ENCODE measurements around the gene MAGIX.

Gene MAGIX

DNA sequence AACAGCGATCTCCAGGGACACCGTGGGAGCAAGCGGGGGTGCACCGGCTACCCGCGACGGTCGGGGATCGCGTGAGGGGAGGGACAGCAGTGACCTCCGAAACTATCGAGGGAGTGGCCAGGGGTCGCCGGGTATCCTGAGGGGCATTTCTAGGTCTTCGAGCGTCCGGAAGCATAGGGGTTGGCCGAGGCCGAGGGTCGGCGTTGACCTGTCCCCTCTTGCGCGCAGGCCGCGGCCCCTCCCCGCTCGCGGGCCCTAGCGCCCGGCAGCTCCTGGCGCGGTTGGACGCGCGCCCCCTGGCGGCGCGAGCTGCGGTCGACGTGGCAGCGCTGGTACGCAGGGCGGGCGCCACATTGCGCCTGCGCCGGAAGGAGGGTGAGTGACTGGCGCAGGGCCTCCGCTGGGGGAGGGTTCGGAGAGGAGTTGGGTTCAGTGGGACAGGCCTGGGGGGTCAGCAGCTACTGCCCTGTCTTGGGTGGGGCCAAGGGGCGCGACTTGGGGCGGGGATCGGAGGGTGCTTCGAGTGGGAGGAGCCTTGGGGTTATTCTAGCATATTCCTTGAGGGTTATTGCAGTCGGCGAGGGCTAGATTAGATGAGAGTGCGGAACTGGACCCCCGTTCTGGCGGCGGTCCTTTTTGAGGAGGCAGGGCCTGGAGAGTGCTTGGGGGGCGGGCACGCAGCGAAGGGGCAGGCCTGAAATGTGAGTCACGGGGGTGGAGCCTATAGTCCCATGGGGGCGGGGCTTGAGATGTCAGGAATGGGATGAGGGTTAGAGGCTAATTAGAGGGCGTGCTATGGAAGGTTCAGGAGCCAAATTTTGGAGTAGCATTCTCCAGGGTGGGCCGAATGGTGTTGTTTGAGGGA, 1.2 kb downstream of the MAGIX start (continued):
- TF ChIP-seq, protein P1, sequence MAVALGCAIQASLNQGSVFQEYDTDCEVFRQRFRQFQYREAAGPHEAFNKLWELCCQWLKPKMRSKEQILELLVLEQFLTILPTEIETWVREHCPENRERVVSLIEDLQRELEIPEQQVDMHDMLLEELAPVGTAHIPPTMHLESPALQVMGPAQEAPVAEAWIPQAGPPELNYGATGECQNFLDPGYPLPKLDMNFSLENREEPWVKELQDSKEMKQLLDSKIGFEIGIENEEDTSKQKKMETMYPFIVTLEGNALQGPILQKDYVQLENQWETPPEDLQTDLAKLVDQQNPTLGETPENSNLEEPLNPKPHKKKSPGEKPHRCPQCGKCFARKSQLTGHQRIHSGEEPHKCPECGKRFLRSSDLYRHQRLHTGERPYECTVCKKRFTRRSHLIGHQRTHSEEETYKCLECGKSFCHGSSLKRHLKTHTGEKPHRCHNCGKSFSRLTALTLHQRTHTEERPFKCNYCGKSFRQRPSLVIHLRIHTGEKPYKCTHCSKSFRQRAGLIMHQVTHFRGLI (tag by site-specific recombination; IDR thresholded peaks at IDR 0.05) = no peak
- TF ChIP-seq ZNF341 (tag by site-specific recombination; IDR thresholded peaks at IDR 0.05; ENCODE audit: low read depth) = no peak
- TF ChIP-seq ZNF138 (tag by site-specific recombination; IDR thresholded peaks at IDR 0.05; ENCODE audit: borderline replicate concordance) = no peak
- TF ChIP-seq, protein P2, sequence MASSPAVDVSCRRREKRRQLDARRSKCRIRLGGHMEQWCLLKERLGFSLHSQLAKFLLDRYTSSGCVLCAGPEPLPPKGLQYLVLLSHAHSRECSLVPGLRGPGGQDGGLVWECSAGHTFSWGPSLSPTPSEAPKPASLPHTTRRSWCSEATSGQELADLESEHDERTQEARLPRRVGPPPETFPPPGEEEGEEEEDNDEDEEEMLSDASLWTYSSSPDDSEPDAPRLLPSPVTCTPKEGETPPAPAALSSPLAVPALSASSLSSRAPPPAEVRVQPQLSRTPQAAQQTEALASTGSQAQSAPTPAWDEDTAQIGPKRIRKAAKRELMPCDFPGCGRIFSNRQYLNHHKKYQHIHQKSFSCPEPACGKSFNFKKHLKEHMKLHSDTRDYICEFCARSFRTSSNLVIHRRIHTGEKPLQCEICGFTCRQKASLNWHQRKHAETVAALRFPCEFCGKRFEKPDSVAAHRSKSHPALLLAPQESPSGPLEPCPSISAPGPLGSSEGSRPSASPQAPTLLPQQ (tag by site-specific recombination; IDR thresholded peaks at IDR 0.05) = peak; percentile 66
- TF ChIP-seq, protein P3, sequence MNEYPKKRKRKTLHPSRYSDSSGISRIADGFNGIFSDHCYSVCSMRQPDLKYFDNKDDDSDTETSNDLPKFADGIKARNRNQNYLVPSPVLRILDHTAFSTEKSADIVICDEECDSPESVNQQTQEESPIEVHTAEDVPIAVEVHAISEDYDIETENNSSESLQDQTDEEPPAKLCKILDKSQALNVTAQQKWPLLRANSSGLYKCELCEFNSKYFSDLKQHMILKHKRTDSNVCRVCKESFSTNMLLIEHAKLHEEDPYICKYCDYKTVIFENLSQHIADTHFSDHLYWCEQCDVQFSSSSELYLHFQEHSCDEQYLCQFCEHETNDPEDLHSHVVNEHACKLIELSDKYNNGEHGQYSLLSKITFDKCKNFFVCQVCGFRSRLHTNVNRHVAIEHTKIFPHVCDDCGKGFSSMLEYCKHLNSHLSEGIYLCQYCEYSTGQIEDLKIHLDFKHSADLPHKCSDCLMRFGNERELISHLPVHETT (tag by site-specific recombination; IDR thresholded peaks at IDR 0.05) = peak; percentile 59; the same call in 1 of the 2 replicates
- no peak for TF ChIP-seq ZNF174 (tag by site-specific recombination; IDR thresholded peaks at IDR 0.05)
- TF ChIP-seq OVOL3 (tag by site-specific recombination; IDR thresholded peaks at IDR 0.05) = no peak
- TF ChIP-seq, protein P4, sequence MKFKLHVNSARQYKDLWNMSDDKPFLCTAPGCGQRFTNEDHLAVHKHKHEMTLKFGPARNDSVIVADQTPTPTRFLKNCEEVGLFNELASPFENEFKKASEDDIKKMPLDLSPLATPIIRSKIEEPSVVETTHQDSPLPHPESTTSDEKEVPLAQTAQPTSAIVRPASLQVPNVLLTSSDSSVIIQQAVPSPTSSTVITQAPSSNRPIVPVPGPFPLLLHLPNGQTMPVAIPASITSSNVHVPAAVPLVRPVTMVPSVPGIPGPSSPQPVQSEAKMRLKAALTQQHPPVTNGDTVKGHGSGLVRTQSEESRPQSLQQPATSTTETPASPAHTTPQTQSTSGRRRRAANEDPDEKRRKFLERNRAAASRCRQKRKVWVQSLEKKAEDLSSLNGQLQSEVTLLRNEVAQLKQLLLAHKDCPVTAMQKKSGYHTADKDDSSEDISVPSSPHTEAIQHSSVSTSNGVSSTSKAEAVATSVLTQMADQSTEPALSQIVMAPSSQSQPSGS (tag by site-specific recombination; IDR thresholded peaks at IDR 0.05; ENCODE audit: low read depth) = no peak
- TF ChIP-seq ZNF785 (tag by site-specific recombination; IDR thresholded peaks at IDR 0.05) = no peak
- no peak for TF ChIP-seq ZNF529 (tag by site-specific recombination; IDR thresholded peaks at IDR 0.05; ENCODE audit: insufficient replicate concordance)
- no peak for TF ChIP-seq ZNF624 (tag by site-specific recombination; IDR thresholded peaks at IDR 0.05)
- no peak for TF ChIP-seq SCRT2 (tag by site-specific recombination; IDR thresholded peaks at IDR 0.05)
- TF ChIP-seq, protein P5, sequence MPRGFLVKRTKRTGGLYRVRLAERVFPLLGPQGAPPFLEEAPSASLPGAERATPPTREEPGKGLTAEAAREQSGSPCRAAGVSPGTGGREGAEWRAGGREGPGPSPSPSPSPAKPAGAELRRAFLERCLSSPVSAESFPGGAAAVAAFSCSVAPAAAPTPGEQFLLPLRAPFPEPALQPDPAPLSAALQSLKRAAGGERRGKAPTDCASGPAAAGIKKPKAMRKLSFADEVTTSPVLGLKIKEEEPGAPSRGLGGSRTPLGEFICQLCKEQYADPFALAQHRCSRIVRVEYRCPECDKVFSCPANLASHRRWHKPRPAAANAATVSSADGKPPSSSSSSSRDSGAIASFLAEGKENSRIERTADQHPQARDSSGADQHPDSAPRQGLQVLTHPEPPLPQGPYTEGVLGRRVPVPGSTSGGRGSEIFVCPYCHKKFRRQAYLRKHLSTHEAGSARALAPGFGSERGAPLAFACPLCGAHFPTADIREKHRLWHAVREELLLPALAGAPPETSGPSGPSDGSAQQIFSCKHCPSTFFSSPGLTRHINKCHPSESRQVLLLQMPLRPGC (tag by site-specific recombination; IDR thresholded peaks at IDR 0.05) = 0 out of 2 replicates have a peak, but pooled peaks have one; percentile 20
- TF ChIP-seq ZNF214 (tag by site-specific recombination; IDR thresholded peaks at IDR 0.05; ENCODE audit: borderline replicate concordance) = no peak
- TF ChIP-seq, protein P6, sequence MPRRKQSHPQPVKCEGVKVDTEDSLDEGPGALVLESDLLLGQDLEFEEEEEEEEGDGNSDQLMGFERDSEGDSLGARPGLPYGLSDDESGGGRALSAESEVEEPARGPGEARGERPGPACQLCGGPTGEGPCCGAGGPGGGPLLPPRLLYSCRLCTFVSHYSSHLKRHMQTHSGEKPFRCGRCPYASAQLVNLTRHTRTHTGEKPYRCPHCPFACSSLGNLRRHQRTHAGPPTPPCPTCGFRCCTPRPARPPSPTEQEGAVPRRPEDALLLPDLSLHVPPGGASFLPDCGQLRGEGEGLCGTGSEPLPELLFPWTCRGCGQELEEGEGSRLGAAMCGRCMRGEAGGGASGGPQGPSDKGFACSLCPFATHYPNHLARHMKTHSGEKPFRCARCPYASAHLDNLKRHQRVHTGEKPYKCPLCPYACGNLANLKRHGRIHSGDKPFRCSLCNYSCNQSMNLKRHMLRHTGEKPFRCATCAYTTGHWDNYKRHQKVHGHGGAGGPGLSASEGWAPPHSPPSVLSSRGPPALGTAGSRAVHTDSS (tag by site-specific recombination; IDR thresholded peaks at IDR 0.05) = no peak
- TF ChIP-seq, protein P7, sequence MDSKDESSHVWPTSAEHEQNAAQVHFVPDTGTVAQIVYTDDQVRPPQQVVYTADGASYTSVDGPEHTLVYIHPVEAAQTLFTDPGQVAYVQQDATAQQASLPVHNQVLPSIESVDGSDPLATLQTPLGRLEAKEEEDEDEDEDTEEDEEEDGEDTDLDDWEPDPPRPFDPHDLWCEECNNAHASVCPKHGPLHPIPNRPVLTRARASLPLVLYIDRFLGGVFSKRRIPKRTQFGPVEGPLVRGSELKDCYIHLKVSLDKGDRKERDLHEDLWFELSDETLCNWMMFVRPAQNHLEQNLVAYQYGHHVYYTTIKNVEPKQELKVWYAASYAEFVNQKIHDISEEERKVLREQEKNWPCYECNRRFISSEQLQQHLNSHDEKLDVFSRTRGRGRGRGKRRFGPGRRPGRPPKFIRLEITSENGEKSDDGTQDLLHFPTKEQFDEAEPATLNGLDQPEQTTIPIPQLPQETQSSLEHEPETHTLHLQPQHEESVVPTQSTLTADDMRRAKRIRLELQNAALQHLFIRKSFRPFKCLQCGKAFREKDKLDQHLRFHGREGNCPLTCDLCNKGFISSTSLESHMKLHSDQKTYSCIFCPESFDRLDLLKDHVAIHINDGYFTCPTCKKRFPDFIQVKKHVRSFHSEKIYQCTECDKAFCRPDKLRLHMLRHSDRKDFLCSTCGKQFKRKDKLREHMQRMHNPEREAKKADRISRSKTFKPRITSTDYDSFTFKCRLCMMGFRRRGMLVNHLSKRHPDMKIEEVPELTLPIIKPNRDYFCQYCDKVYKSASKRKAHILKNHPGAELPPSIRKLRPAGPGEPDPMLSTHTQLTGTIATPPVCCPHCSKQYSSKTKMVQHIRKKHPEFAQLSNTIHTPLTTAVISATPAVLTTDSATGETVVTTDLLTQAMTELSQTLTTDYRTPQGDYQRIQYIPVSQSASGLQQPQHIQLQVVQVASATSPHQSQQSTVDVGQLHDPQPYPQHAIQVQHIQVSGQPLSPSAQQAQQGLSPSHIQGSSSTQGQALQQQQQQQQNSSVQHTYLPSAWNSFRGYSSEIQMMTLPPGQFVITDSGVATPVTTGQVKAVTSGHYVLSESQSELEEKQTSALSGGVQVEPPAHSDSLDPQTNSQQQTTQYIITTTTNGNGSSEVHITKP (tag by site-specific recombination; IDR thresholded peaks at IDR 0.05) = peak; percentile 100
- TF ChIP-seq ZBTB7A (tag by site-specific recombination; IDR thresholded peaks at IDR 0.05; ENCODE audit: low read depth) = no peak; the same call in 1 of the 2 replicates
- TF ChIP-seq KLF1 (tag by site-specific recombination; IDR thresholded peaks at IDR 0.05) = peak; percentile 73
- TF ChIP-seq ZNF623 (tag by site-specific recombination; IDR thresholded peaks at IDR 0.05) = no peak
- TF ChIP-seq, protein P8, sequence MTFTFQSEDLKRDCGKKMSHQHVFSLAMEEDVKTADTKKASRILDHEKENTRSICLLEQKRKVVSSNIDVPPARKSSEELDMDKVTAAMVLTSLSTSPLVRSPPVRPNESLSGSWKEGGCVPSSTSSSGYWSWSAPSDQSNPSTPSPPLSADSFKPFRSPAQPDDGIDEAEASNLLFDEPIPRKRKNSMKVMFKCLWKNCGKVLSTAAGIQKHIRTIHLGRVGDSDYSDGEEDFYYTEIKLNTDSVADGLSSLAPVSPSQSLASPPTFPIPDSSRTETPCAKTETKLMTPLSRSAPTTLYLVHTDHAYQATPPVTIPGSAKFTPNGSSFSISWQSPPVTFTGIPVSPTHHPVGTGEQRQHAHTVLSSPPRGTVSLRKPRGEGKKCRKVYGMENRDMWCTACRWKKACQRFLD (tag by site-specific recombination; IDR thresholded peaks at IDR 0.05) = no peak
- TF ChIP-seq ZNF473 (tag by site-specific recombination; IDR thresholded peaks at IDR 0.05) = no peak
- no peak for TF ChIP-seq ZFP37 (tag by site-specific recombination; IDR thresholded peaks at IDR 0.05)
- TF ChIP-seq ZNF248 (tag by site-specific recombination; IDR thresholded peaks at IDR 0.05) = no peak
- no peak for TF ChIP-seq ZFP3 (tag by site-specific recombination; IDR thresholded peaks at IDR 0.05; ENCODE audit: low read depth)
- TF ChIP-seq ZXDB (tag by site-specific recombination; IDR thresholded peaks at IDR 0.05) = peak; percentile 71

Measured in HEK293 (cell line).